Keratinocyte (primary cell): ENCODE data around the gene ITGB8.

Experiments
- EZH2 ChIP-seq: IDR thresholded peaks from one replicate; pipeline ENCODE4 v1.6.1; 2012; ENCODE audit warnings: inconsistent platforms, mild to moderate bottlenecking, low read length, moderate library complexity
- TF ChIP-seq, protein P1 (sequence below), 3 experiments: IDR thresholded peaks in 1 of 3; conservative IDR thresholded peaks in 1 of 3; optimal IDR thresholded peaks in 1 of 3; 2 replicates in 2 of 3; 3 replicates in 1 of 3; pipeline versions ENCODE3 to v1.5.1; 2011; ENCODE audit warnings: low read length in 3 of 3, mild to moderate bottlenecking in 3 of 3, moderate library complexity in 2 of 3, control low read depth in 1 of 3, inconsistent platforms in 1 of 3; ENCODE audit not compliant: insufficient read depth in 2 of 3; ENCODE audit errors: extremely low read depth in 1 of 3

DNA sequence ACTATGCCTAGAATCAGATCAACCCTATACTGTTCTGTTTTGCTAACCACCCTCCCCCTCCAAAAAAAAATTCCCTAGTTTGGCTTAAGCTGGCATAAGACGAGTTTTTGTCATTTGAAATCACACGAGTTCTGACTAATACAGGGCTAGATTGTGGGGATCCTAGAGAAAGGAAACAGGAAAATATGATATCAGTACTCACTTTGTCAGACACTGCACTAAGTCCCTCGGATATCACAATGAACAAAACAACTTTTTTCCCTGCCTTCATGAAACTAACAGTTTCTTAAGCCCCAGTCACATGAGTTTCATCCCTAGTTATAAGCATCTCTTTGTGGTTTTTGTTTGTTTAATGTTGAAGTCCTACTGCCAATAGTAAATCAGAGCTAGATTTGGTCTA lies 118.5 kb downstream of the ITGB8 start:
- TF ChIP-seq, protein P1, sequence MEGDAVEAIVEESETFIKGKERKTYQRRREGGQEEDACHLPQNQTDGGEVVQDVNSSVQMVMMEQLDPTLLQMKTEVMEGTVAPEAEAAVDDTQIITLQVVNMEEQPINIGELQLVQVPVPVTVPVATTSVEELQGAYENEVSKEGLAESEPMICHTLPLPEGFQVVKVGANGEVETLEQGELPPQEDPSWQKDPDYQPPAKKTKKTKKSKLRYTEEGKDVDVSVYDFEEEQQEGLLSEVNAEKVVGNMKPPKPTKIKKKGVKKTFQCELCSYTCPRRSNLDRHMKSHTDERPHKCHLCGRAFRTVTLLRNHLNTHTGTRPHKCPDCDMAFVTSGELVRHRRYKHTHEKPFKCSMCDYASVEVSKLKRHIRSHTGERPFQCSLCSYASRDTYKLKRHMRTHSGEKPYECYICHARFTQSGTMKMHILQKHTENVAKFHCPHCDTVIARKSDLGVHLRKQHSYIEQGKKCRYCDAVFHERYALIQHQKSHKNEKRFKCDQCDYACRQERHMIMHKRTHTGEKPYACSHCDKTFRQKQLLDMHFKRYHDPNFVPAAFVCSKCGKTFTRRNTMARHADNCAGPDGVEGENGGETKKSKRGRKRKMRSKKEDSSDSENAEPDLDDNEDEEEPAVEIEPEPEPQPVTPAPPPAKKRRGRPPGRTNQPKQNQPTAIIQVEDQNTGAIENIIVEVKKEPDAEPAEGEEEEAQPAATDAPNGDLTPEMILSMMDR (optimal IDR thresholded peaks at IDR 0.05 in 1 of 3, IDR thresholded peaks at IDR 0.05 in 1 of 3, conservative IDR thresholded peaks at IDR 0.05 in 1 of 3; ENCODE audit: extremely low read depth in 1 of 3, insufficient read depth in 2 of 3, low read length in 3 of 3), result no peak
- no peak for TF ChIP-seq EZH2
